NT2/D1 (cell line): ENCODE results near the gene RHBDL2.
"Not testable (repeated sequence)": the region's sequence is repeated elsewhere in the genome, so short reads cannot be mapped to it uniquely, and the experiment has no call there.

Source experiments
- DNase-seq: peaks from one replicate; pipeline ENCODE4 v3.0.0-alpha.2; 2011; ENCODE audit warnings: low read depth, low spot score
- H3K27me3 ChIP-seq: 2 replicates; pipeline ENCODE4 v1.6.0; 2011; ENCODE audit warnings: mild to moderate bottlenecking; ENCODE audit not compliant: insufficient read length, insufficient read depth
- H3K36me3 ChIP-seq: 2 replicates; pipeline ENCODE4 v1.6.1; 2011; ENCODE audit warnings: mild to moderate bottlenecking, low read length, mixed read lengths; ENCODE audit not compliant: insufficient read depth, insufficient read length
- H3K4me1 ChIP-seq: 2 replicates; pipeline ENCODE4 v1.5.1; 2011; ENCODE audit not compliant: insufficient read depth, insufficient read length
- H3K4me3 ChIP-seq: 2 replicates; pipeline ENCODE4 v1.5.1; 2011; ENCODE audit warnings: low read depth; ENCODE audit not compliant: insufficient read length
- H3K9ac ChIP-seq: 2 replicates; pipeline ENCODE4 v1.6.0; 2011; ENCODE audit warnings: low read depth; ENCODE audit not compliant: insufficient read length
- H3K9me3 ChIP-seq: 2 replicates; pipeline ENCODE4 v1.5.1; 2011; ENCODE audit warnings: mild to moderate bottlenecking, low read length; ENCODE audit not compliant: insufficient read depth
- SUZ12 ChIP-seq: IDR thresholded peaks from 2 replicates; pipeline ENCODE4 v1.6.1; 2011; ENCODE audit not compliant: insufficient read length, insufficient read depth; ENCODE audit errors: extremely low read depth
- YY1 ChIP-seq: IDR thresholded peaks from 2 replicates; pipeline ENCODE4 v1.6.1; 2011; ENCODE audit not compliant: insufficient read length, insufficient read depth
- ZNF274 ChIP-seq: IDR thresholded peaks from 2 replicates; pipeline ENCODE4 v1.6.1; 2011; ENCODE audit warnings: mild to moderate bottlenecking, low read depth, low read length

The RHBDL2 gene

DNA sequence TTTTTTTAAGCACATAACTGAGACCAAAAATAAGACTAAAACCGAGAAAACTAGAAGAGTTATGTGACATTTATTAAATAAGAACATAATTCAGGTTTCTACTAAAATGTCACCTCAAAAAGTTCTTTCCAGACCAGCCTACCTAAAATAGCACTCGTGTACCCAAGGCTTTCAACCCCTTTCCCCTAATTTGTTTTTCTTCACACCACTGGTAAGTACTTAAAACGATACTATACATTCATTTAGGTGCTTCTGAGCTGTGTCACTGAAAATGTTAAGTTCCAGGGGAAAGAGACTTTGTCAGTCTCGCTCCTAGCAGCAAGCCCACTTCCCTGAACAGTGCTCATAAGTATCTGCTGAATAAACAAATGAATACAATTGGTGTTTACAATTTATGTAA lies 88.8 kb downstream of the RHBDL2 start:
- H3K9me3 ChIP-seq: no peaks in the 10 kb centered on the region
- H3K27me3 ChIP-seq: no peaks in the 10 kb centered on the region
- no peak overlapping the region for H3K4me3 ChIP-seq
- H3K9ac ChIP-seq: no peak overlapping the region
- H3K4me1 ChIP-seq: no peaks in the 10 kb centered on the region
- DNase-seq: no peak
- peaks cover 68% of the 10 kb centered on the region for H3K36me3 ChIP-seq
- no peak for TF ChIP-seq SUZ12
- no peak for TF ChIP-seq YY1
- TF ChIP-seq ZNF274: no peak

DNA sequence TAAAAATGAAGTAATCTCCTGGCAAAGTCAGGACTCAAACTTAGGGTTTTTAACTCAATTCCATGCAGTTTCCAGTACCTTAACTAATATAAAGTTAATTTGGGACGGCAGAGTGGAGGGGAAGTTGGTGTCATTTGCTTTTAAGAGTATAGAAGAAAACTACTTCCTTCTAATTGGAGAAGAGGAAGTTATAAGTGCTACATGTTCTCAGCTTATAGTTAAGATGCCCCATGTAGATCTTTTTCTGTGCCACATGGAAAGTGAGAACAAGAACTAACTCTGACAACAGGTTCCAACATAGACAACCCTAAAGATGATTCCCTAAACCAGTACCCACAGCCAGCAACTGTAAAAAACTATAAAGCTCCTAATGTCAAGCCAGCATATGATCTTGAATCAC lies 93.6 kb downstream of the RHBDL2 start:
- H3K36me3 ChIP-seq: peaks cover 60% of the 10 kb centered on the region
- no peak for TF ChIP-seq YY1
- TF ChIP-seq ZNF274: no peak
- TF ChIP-seq SUZ12: no peak
- DNase-seq: no peak

DNA sequence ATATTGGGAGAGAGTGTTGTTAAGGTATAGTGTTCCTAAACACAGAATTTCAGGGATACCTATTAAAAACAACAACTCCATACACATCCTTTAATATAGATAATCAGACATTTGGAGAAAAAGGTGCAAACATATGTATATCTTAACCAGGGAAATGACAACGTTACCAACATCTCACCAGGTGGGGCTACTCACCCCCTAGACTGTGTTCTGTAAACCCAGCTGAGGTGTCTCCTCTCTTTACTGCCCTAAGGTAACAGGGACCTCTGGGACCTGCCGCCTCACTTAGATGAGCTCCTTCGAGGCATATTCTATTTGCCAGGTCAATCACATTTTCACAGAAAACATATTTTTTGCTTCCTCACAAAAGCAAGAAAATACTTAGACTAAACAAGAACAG lies 95.4 kb downstream of the RHBDL2 start:
- TF ChIP-seq ZNF274: no peak
- TF ChIP-seq SUZ12: no peak
- no peak for TF ChIP-seq YY1
- H3K36me3 ChIP-seq: peaks cover 56% of the 10 kb centered on the region

More for the DNA sequence above, 93.6 kb downstream of the RHBDL2 start:
- H3K4me3 ChIP-seq: no peak overlapping the region
- H3K9me3 ChIP-seq: no peaks in the 10 kb centered on the region
- no peaks in the 10 kb centered on the region for H3K4me1 ChIP-seq
- no peaks in the 10 kb centered on the region for H3K27me3 ChIP-seq
- H3K9ac ChIP-seq: no peak overlapping the region

DNA sequence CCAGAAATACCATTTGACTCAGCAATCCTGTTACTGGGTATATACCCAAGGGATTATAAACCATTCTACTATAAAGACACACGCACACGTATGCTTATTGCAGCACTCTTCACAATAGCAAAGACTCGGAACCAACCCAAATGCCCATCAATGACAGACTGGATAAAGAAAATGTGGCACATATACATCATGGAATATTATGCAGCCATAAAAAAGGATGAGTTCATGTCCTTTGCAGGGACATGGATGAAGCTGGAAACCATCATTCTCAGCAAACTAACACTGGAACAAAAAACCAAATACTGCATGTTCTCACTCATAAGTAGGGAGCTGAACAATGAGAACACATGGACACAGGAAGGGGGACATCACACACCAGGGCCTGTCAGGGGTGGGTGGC lies 96.5 kb downstream of the RHBDL2 start:
- DNase-seq, H3K27me3 ChIP-seq, H3K4me3 ChIP-seq, H3K4me1 ChIP-seq, H3K9me3 ChIP-seq, H3K9ac ChIP-seq: not testable (repeated sequence)
- H3K36me3 ChIP-seq: peaks cover 52% of the 10 kb centered on the region

More for the DNA sequence above, 95.4 kb downstream of the RHBDL2 start:
- no peak overlapping the region for H3K4me3 ChIP-seq
- H3K27me3 ChIP-seq: no peaks in the 10 kb centered on the region
- no peaks in the 10 kb centered on the region for H3K9me3 ChIP-seq
- H3K4me1 ChIP-seq: no peaks in the 10 kb centered on the region
- H3K9ac ChIP-seq: no peak overlapping the region
- DNase-seq: no peak

DNA sequence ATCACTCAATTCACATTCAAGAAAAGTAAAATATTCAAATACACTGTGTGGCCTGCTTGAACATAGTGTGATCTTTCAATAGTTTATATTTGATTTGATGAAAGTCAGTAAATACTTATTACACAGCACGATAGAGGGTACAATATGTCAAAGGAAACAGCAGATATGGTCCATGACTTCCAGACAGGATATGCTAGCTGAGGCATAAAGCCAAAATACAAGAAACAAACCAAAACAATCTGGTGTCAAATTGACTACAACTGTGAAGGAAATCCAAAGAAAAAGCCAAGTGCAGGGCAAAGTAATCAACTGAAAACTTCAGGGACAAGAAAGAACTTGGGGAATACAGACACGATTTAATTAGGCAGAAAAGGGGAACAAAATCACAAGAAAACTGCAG lies 101.3 kb downstream of the RHBDL2 start:
- no peak overlapping the region for H3K4me3 ChIP-seq
- no peaks in the 10 kb centered on the region for H3K9me3 ChIP-seq
- no peak for DNase-seq
- TF ChIP-seq ZNF274 (no peak), SUZ12 (no peak), YY1 (no peak)
- H3K9ac ChIP-seq: no peak overlapping the region
- H3K36me3 ChIP-seq: peaks cover 43% of the 10 kb centered on the region
- H3K4me1 ChIP-seq: no peaks in the 10 kb centered on the region
- H3K27me3 ChIP-seq: no peaks in the 10 kb centered on the region

DNA sequence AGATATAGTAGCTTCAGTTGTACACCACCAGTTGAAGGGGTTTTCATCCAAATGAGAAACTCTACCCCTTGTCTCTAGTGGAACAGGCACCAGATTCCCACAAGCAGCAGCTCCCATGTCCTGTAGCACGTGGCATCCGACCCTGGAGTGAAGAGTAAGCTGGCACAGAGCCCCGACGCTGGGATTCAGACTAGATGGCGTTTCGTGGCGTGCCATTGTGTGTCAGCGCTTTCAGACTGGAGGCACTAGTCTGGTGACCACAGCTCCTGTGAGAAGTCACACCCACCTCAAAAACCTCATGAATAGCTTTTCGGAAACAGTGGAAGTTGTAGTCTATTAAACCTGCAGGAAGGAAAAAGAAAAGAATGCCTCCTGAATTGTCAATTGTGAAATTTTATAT lies 102.3 kb downstream of the RHBDL2 start:
- Histone ChIP-seq H3K4me1 (no peaks in the 10 kb centered on the region), H3K27me3 (no peaks in the 10 kb centered on the region), H3K9me3 (no peaks in the 10 kb centered on the region)

DNA sequence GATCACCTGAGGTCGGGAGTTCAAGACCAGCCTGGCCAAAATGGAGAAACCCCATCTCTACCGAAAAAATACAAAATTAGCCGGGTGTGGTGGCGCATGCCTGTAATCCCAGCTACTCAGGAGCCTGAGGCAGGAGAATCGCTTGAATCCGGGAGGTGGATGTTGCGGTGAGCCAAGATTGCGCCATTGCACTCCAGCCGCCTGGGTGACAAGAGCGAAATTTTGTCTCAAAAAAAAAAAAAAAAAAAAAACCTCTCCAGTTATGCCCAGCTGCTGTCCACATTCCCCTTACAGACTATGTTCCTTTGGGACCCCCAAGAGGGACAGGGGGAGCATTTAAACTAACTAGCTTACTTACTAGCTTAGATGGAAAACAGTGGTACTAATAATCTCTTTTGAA lies 105.3 kb downstream of the RHBDL2 start:
- H3K9ac ChIP-seq, H3K9me3 ChIP-seq, H3K4me1 ChIP-seq, H3K4me3 ChIP-seq, DNase-seq, H3K27me3 ChIP-seq: not testable (repeated sequence)
- peaks cover 29% of the 10 kb centered on the region for H3K36me3 ChIP-seq

More for the DNA sequence above, 102.3 kb downstream of the RHBDL2 start:
- Histone ChIP-seq H3K9ac (no peak overlapping the region), H3K36me3 (peaks cover 43% of the 10 kb centered on the region), H3K4me3 (no peak overlapping the region)
- no peak for DNase-seq
- TF ChIP-seq ZNF274 (no peak), SUZ12 (no peak), YY1 (no peak)
